GM11168 (cell line): ENCODE measurements around the gene MTURN.

Experiments used
- in situ Hi-C: fragments of 300-500 bp; cut with MboI; formaldehyde crosslinking; loops from one replicate; pipeline ENCODE4 v1.12.0; 2022; ENCODE audit warnings: low sequenced_read_pairs; ENCODE audit not compliant: unreplicated experiment

Gene MTURN

GRCh38 chr7:30197438-30197837 lies 62.7 kb downstream of the MTURN start:
- in situ Hi-C loops = no loop called here

DNA sequence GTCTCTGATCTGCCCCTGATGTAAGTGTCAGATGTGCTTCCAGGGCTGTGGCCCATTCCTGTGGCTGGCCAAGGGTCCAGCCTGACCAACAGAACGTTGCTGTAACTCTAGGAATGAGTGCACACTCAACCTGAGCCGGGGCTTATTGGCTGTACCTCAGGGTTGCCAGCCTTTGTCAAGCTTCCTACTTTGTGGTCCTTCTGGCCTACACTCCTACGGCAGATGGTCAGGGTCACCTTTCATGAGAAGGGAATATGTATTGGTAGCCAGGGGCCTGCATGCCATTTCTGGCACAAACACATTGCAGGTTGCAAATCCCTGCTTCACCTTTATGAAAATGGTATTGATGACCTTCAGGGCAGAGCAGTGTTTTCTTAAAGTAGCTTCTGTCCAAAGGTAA lies 64.5 kb downstream of the MTURN start:
- in situ Hi-C loops = no loop called here

GRCh38 chr7:30200591-30200990 lies 65.8 kb downstream of the MTURN start:
- in situ Hi-C loops = no loop called here

GRCh38 chr7:30201161-30201666 lies 66.4 kb downstream of the MTURN start:
- in situ Hi-C loops = no loop called here

GRCh38 chr7:30201921-30202320 lies 67.1 kb downstream of the MTURN start:
- in situ Hi-C loops = no loop called here

DNA sequence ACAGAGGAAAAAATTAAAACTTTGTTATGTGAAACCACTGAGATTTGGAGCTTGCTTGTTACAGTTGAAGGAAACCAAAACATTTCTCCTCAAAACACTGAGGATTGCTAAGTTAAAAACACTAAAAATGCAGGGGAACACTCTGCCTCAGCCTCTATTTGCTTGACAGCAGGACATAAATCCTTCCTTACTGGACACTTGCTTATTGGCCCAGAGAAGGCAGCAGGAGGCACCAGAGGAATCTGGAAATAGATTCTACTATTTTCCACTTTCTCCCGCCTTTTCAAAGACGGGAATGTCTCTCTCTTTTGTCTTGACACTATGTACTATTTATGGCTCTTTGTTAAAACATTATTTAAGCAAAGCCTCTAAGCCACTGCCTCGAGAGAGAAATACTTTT lies 67.9 kb downstream of the MTURN start:
- in situ Hi-C loops = no loop called here

- in situ Hi-C loops = no loop called here
Measured at GRCh38 chr7:30206491-30206890, 71.7 kb downstream of the MTURN start.

DNA sequence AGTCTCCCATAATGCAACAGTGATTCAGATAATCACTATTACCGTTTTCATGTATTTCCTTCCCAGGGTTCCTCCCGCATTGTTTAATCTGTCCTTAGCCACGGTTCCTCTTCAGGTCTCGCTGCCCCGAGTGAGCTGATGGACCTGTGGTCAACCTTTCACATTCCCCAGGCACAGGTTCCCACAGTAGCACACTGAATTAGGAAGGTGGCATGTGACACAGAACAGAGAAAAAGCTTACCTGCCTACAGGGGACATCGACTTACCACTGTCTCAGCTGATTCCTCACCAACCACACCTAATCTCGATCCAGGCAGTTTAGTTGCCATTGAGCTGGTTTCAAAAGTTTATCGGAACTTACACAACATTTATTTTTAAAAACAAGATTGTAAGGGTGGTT lies 72.2 kb downstream of the MTURN start:
- in situ Hi-C loops = no loop called here

DNA sequence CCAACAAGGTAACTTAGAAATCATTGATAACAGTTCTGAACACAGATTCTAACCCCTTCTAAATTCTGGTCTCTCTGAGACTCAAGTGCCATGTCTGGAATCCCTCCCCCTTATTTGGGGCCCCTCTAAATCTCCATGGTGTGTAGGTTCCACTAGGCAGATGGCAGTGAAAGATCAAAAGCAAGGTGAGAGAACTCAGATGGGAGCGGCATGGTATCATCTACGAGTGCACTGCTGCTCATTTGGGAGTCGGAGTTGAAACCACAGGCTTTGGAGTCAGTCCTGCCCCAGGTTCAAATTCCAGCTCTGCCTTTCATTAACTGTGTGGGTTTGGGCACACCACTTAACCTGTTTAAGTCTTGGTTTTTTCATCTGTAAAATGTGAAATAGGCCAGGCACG lies 72.6 kb downstream of the MTURN start:
- in situ Hi-C loops = no loop called here

GRCh38 chr7:30209951-30210350 lies 75.2 kb downstream of the MTURN start:
- in situ Hi-C loops = no loop called here
